Eye (tissue), 1 donor: Measurements from ENCODE around the gene RNLS.

ENCODE experiments used
- DNase-seq: peaks from one replicate; pipeline ENCODE4 v3.0.0-alpha.2; 2015

The RNLS gene

GRCh38 chr10:88245974-88246511, 337.1 kb downstream of the RNLS start:
- DNase-seq, result peak; percentile 71

DNA sequence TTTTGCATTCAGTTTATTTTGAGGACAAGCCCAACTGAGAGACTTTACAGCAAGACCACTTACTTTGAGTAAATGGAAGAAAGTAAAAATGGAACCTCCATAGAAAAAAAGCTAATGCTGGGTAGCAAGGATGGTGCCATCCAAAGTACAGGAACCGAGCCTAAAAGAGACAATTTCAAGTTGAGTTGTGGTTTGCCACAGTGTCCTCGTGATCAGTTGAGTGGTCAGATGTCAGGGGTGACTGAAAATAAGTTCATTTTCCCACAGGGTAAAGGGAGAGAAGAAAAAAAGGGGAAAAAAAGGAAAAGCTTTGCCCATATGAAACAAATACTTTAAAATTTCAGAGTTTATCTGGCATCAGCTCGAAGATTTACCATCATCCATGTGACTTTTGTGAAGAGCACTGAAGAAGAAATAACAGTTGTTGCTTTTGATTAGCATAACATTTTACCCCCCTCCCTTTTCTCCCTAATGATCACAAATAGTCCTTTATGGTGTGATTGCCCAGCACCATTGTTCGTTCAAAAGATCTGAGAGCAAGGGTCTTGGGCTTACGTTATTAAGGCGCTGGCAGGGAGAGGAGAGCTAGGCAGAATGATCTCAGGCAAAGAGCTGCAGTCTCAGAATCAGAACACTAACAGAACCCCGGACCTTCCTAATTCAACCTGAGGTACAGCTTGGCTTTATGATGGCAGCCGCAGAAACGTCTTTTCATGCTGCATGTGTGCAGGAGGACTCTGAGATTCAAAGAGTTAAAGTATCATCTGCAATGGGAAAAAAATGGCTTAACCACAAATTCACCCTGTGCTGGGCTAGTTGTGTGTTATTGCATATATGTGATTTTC, 338.1 kb downstream of the RNLS start:
- peak; percentile 60 for DNase-seq

GRCh38 chr10:88243836-88244730, 339.0 kb downstream of the RNLS start:
- DNase-seq, result peak; percentile 61

- DNase-seq, result no peak
These were observed 339.8 kb downstream of the RNLS start for GRCh38 chr10:88243202-88243744.

- no peak for DNase-seq
These were observed 341.6 kb downstream of the RNLS start for GRCh38 chr10:88241501-88241900.

DNA sequence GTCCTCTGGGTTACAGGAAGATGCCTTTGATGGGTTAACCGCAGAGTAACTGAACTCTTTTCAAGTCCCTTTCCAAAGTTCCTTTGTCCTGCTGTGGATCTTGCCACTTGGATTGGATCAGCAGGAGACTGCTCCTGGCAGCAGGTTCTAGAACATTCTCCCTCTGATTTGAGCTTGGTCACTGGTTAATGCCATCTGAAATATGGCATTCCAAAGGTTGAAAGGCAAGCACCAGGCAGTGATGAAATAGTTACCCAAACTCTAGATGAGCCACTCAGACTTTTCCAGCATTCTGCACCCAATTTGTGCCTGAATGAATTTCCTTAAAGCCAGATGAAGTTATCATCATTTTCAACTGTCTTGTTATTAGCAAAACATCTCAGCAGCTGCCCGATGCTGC, 343.9 kb downstream of the RNLS start:
- no peak for DNase-seq

GRCh38 chr10:88238615-88238914, 344.6 kb downstream of the RNLS start:
- DNase-seq, result no peak

DNA sequence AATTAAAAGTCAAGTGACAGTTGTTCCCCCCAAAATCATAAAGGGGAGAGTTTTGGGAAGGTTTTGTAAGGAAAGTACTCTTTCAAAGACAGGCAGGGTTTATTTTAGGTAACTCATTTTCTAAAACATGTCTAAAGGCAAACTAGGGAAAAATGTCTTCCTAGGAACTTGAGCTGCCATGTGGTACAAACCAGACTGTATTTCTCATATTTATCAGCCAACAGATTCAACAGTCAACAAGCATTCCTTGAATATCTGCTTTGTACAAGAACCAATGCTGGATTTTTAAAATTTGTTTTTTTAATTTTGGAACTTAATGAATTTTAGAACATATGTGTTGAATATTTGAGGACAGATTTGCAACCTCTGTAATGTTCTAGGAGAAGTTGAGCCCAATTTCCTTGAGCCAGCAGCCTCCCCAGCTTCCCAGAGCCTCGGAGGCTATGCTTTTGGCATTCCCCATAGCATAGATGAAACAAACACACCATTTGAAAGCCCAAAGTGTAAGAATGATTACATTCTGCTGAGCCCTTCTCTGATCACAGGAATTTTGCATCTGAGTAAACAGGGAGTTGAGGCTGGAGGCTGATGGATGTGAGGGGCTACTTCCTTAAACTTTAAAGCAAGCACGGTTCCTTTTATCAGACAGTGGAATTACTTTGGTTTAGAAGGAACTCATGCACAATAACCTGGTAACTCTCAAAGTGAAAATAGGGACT, 345.1 kb downstream of the RNLS start:
- DNase-seq, result no peak

DNA sequence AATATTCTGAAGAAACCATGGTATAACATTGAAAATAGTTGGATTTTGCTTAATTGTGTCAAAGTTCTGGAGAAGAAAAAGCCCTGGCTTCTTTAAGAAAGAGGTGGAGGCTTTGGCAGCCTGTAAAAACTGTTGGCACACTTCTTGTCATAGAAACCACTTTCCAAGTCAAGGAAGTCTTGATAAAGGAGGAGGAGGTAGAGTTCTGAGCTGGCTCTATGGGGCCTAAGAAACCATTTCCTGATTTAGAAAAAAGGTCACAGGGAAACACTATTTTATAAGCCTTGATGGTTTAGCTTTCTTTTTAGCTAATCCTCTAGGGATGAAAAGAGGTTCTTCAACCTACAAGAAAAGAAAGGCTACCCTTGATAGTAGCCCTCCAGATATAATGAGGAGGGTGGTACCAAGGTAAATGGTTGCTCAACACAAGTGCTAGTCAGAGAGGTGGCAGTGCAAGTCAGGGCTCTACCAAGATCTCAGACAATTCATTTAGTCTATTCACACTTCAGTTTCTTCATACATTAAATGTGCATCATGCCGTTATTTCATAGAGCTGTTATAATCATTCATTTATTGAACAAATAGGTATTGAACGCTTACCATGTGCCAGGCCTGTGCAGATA, 346.9 kb downstream of the RNLS start:
- no peak for DNase-seq

GRCh38 chr10:88234297-88234696, 348.8 kb downstream of the RNLS start:
- DNase-seq, result no peak

DNA sequence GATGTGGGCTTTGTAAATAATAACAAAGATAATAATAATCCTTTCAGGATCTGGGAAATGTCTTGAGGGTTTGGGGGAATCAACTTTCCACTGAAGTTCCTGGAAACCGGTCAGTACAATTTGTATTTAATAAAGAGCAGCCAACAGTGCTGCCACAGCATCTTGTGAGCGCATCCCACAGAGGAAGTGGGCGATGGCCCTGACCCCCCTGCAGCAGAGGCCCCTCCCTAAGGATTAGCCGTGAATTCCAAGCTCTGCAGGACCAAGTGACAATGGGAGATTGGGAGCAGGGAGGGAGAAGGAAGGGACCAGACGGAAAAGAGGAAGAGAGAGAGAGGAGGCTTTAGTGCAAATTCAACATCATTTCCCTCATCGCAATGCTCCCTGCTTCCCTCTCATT, 349.2 kb downstream of the RNLS start:
- DNase-seq, result no peak

- DNase-seq, result peak; percentile 35
These were observed 350.1 kb downstream of the RNLS start for GRCh38 chr10:88232983-88233543.

DNA sequence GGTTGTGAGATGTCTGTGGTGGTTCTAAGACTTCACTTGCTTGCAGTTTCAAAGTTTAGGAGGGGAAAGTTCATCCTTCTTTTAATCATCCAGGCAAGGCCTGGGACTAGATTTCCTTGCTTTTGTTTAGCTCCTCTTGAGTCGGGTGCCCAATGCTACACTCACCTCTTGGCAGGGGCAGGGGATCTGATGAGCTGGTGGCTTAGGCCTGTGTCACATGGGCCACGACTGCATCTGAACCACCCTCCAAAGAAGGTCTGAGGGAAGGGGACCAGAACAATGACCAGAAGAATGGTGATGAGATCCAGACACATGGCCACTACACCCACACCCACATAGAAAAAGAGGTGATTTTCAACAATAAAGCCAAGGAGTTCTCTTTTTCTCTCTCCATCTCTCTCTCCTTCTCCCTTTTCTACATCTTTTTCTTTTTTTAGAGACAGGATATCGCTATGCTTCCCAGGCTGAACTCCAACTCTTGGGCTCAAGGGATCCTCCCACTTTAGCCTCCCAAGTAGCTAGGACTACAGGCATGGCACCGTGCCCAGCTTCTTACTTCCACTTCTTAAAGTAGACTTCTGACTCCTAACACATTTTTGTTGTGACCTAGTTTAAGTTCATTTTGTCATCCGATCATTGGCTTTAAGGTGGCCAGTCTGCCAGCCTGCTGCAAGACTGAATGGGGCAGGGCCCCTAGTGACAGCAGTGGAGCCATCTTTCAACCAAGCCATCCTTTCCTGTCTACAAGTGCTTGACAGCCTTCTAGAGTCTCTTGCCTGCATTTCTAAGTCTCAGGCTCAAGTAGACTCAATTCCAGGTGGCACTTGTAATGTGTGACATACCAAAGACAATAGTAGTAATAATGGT, 350.9 kb downstream of the RNLS start:
- peak; percentile 48 for DNase-seq

DNA sequence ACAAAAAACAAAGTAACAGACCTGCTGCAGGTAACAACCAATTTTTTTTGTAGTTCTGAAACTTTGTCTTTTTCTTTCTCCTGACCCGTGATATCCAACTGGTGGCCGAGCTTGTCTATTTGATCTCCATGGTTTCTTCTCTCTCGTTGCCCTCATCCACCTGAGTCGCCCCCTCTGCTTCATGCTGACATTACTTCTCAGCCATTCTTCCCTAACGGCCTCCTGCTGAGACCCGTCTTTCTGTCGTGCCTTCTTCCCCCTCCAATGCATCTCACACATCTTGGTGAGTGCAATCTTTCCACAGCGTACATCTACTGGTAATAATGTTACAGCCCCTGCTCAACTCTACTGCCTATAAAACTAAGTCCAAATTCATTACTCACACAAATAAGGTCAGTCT, 352.9 kb downstream of the RNLS start:
- DNase-seq, result no peak

DNA sequence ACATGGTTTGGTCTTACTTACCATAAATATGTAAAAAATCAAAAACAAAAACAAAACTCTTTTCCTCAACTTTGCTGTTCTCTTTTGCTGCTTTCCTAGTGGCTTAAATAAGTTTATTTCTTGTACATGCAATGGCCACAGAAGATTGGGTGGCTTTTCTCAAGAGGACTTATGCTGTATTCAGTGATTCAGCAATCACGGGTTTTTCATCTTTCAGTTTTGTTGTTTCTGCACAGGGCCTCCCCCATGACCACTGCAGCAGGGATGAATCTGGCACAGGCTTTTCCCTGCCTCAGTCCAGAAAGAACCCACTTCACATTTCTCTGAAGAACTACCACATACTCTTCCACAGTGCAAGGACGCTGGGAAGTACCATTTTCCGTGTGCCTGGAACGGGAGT, 355.0 kb downstream of the RNLS start:
- DNase-seq, result no peak

DNA sequence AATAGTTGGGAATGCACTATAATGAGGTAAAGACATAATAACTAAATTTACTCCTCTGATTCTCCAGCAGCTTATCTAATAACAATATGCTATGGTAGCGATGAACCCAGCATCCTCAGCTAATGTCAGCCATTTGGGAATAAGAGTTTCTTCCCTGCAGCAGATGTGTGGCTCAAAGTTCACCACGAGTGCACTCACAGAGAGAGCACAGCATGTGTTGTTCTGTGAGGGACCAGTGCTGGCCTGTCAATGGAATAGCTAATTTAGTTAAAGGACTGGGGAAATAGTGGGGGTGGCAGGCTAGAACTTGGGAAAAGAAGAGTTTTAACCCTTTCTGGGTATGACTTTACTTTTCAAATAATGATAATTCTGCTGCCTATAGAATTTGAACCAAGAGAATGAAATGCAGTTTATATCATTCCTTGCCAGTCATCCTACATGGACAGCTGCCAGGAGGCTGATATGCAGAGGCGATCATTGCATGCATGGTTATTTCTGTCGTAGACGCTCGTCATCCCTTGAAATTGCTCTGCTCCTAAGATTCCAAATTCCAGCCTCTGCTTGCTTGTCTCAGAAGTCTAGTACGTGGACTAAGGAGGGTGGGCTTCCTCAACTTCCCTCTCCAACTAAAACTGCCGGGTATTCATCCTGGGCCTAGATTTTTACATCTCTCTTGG, 355.6 kb downstream of the RNLS start:
- peak; percentile 47 for DNase-seq

- no peak for DNase-seq
These were observed 356.2 kb downstream of the RNLS start for GRCh38 chr10:88226891-88227290.

DNA sequence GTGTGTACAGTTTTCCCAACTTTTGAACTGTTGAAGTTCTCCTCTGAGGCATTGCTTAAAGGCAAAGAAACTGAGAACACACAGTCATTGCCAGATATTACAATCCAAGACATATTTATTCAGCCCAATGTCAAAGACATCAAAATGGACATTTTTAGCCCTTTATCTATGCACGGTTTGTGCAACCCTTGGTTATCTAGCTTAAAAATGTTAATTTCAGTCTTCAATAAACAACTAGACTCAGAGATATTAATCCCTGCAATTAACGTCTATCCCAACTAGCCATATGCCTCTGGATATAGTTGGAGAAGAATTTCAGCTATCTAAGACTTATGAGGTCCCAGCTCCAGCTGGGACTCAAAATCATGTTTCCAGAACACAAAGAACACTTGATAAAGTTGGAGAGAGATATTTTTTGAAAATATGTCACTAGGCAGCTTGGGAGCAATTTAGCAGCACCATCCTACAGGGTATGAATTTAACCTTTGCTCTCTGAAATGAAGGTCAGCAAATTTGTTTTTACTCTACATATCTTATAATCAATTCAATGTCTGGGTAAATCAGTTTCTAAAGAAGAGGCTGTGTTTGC, 357.0 kb downstream of the RNLS start:
- DNase-seq, result no peak
